ENCODE measurements around the gene RAB11B.
A peak's percentile ranks its signal among the peaks of the same experiment; 100 is the strongest.
"Not testable (repeated sequence)": the region's sequence is repeated elsewhere in the genome, so short reads cannot be mapped to it uniquely, and the experiment has no call there.

Gene RAB11B

DNA sequence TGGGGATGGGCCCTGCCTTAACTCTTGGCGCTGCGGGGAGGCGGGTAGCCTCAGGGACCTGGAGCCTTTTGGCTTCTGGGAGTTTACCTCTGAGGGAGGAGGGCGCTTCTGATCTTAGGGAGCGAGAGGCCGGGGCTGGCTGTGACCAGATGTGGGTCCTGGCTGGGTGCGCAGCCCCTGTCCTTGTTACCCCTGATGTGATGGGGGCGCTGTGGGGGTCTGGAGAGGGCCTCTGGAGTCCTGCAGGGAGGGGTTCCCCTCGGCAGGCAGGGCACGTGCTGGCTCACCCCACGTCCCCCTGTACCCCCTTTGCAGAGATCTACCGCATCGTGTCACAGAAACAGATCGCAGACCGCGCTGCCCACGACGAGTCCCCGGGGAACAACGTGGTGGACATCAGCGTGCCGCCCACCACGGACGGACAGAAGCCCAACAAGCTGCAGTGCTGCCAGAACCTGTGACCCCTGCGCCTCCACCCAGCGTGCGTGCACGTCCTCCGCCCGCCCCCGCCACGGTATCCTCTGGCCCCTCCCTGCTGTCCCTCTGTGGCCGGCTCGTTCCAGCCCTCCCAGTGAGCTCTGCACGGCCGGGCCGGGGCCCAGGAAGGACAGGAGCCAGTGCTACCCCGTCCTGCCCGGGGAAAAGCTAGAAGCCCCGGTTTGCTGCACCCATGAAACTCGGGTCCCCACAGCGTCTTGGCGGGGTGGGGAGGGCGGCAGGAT, 13.1 kb downstream of the RAB11B start:
- TF ChIP-seq, protein P1, sequence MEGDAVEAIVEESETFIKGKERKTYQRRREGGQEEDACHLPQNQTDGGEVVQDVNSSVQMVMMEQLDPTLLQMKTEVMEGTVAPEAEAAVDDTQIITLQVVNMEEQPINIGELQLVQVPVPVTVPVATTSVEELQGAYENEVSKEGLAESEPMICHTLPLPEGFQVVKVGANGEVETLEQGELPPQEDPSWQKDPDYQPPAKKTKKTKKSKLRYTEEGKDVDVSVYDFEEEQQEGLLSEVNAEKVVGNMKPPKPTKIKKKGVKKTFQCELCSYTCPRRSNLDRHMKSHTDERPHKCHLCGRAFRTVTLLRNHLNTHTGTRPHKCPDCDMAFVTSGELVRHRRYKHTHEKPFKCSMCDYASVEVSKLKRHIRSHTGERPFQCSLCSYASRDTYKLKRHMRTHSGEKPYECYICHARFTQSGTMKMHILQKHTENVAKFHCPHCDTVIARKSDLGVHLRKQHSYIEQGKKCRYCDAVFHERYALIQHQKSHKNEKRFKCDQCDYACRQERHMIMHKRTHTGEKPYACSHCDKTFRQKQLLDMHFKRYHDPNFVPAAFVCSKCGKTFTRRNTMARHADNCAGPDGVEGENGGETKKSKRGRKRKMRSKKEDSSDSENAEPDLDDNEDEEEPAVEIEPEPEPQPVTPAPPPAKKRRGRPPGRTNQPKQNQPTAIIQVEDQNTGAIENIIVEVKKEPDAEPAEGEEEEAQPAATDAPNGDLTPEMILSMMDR (conservative IDR thresholded peaks at IDR 0.05; ENCODE audit: low read depth, low read length), result no peak
- no peak overlapping the region for H3K4me3 ChIP-seq (ENCODE audit: low read depth, low read length)
- DNase-seq (ENCODE audit: low read depth), result no peak

DNA sequence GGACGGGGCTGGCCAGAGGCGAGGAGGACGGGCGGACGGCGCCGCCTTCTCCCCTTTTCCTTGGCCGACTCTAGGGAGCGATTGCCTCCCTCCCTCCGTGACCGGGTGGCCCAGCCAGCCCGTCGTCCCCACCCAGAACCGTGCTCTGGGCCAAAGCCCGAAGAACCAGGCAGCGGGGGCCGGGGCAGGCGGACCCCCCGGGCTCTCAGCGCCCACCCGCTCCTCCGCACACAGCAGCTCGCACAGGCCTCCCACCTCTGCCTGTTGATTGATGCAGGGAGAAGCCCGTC, 13.6 kb downstream of the RAB11B start:
- no peak overlapping the region for H3K4me3 ChIP-seq (ENCODE audit: low read depth, low read length)
- no peak for DNase-seq (ENCODE audit: low read depth)
- TF ChIP-seq, protein P1 (conservative IDR thresholded peaks at IDR 0.05; ENCODE audit: low read depth, low read length), result no peak

- H3K4me3 ChIP-seq (ENCODE audit: low read depth, low read length), result no peak overlapping the region
- DNase-seq (ENCODE audit: low read depth), result no peak
- TF ChIP-seq, protein P1 (conservative IDR thresholded peaks at IDR 0.05; ENCODE audit: low read depth, low read length), result no peak
Observed at GRCh38 chr19:8404391-8405151, 14.4 kb downstream of the RAB11B start.

DNA sequence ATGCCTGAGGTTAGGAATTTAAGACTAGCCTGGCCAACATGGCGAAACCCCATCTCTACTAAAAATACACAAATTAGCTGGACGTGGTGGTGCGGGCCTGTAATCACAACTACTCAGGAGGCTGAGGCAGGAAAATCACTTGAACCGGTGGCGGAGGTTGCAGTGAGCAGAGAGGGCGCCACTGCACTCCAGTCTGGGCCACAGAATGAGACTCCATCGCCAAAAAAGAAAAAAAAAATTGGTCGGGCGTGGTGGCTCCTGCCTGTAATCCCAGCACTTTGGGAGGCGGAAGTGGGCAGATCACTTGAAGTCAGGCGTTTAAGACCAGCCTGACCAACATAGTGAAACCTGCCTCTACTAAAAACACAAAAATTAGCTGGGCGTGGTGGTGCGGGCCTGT, 20.6 kb downstream of the RAB11B start:
- H3K4me3 ChIP-seq (ENCODE audit: low read depth, low read length); DNase-seq (ENCODE audit: low read depth): not testable (repeated sequence)

GRCh38 chr19:8412783-8413628, 22.8 kb downstream of the RAB11B start, which contains the start of gene MARCHF2:
TSS of gene MARCHF2 (plus strand) at chr19:8413305. CDS start at chr19:8421841, 8,536 bp downstream.
- DNase-seq (ENCODE audit: low read depth), result peak; percentile 99
- peak within 1 kb of the TSS; percentile 62 for H3K4me3 ChIP-seq (ENCODE audit: low read depth, low read length)
- TF ChIP-seq, protein P1 (conservative IDR thresholded peaks at IDR 0.05; ENCODE audit: low read depth, low read length), result peak; percentile 62

- DNase-seq (ENCODE audit: low read depth), result no peak
- TF ChIP-seq, protein P1 (conservative IDR thresholded peaks at IDR 0.05; ENCODE audit: low read depth, low read length), result no peak
- H3K4me3 ChIP-seq (ENCODE audit: low read depth, low read length), result peak overlapping the region; percentile 62
Observed at GRCh38 chr19:8413629-8413995, 23.5 kb downstream of the RAB11B start.

- TF ChIP-seq, protein P1 (conservative IDR thresholded peaks at IDR 0.05; ENCODE audit: low read depth, low read length), result no peak
- no peak for DNase-seq (ENCODE audit: low read depth)
- no peak overlapping the region for H3K4me3 ChIP-seq (ENCODE audit: low read depth, low read length)
Observed at GRCh38 chr19:8416796-8417195, 26.6 kb downstream of the RAB11B start.

Measured in choroid plexus epithelial cell (primary cell).